Lung (tissue), 12 donors: ENCODE results near the gene HLA-DQB1. TPM values are rescaled to one million over a fixed set of nuclear protein-coding genes. Genes with fewer than 3 reads are reported as not detected.

Experiments
- ATAC-seq: fragments of 200-7000 bp; cut with Tn5 transposase; one replicate; pipeline ENCODE4 v1.9.1; 2020; ENCODE audit warnings: moderate number of reproducible peaks; ENCODE audit not compliant: insufficient read depth, low FRiP score
- DNase-seq, 3 donors: peaks; one replicate each; pipeline ENCODE4 v3.0.0-alpha.2; 2013 to 2017
- H3K27ac ChIP-seq, 2 donors: one replicate each; pipeline ENCODE4 v1.5.1; 2013; ENCODE audit warnings: mild to moderate bottlenecking in 2 of 2, moderate library complexity in 2 of 2, control low read depth in 1 of 2, inconsistent platforms in 1 of 2, low read depth in 1 of 2, low read length in 1 of 2
- H3K27me3 ChIP-seq, 3 donors: one replicate each; pipeline ENCODE4 v1.5.1; 2013; ENCODE audit warnings: low read length in 2 of 3; ENCODE audit not compliant: control insufficient read depth in 3 of 3, insufficient read depth in 3 of 3
- H3K36me3 ChIP-seq, 4 donors: one replicate each; pipeline ENCODE4 v1.5.1; 2013; ENCODE audit warnings: low read length in 4 of 4, mild to moderate bottlenecking in 1 of 4, moderate library complexity in 1 of 4; ENCODE audit not compliant: control insufficient read depth in 4 of 4, insufficient read depth in 4 of 4
- H3K4me1 ChIP-seq, 5 donors: one replicate each; pipeline ENCODE4 v1.5.1; 2013; ENCODE audit warnings: low read length in 5 of 5, mild to moderate bottlenecking in 2 of 5, moderate library complexity in 1 of 5; ENCODE audit not compliant: control insufficient read depth in 5 of 5, insufficient read depth in 5 of 5
- H3K4me3 ChIP-seq: one replicate; pipeline ENCODE4 v1.5.1; 2013; ENCODE audit warnings: mild to moderate bottlenecking, control low read depth, moderate library complexity
- H3K9ac ChIP-seq, 2 donors: one replicate each; pipeline ENCODE4 v1.5.1; 2013; ENCODE audit warnings: low read length in 2 of 2, control low read depth in 1 of 2; ENCODE audit not compliant: insufficient read depth in 1 of 2
- H3K9me3 ChIP-seq, 4 donors: one replicate each; pipeline ENCODE4 v1.5.1; 2013; ENCODE audit warnings: low read length in 3 of 4, mild to moderate bottlenecking in 1 of 4, moderate library complexity in 1 of 4; ENCODE audit not compliant: control insufficient read depth in 4 of 4, insufficient read depth in 3 of 4
- WGBS, 2 donors: extraction: QIAGEN DNeasy Blood & Tissue Kit; methylation state at CpG; one replicate each; pipeline ENCODE4 v1.1.7; 2013; 5-methylcytosine and 5-hydroxymethylcytosine counted together
- polyA plus RNA-seq, 2 donors: library from polyadenylated mRNA; stranded (reverse); fragments of 200-250 nt; gene quantifications; one replicate each; pipeline ENCODE4 v1.2.1, GENCODE V29; 2013
- total RNA-seq, 2 donors: library from RNA; depleted of rRNA in 1 of 2; stranded (reverse); fragments of >200 nt in 1 of 2; gene quantifications; one replicate each; pipeline ENCODE4 v1.2.1, GENCODE V29; 2014 to 2021
- TF ChIP-seq, protein P1 (sequence below): IDR thresholded peaks from 2 replicates; pipeline ENCODE4 v1.5.1; 2012; ENCODE audit warnings: mild to moderate bottlenecking; ENCODE audit errors: control extremely low read depth, extremely low read depth
- donor health status: control.
- donor health status: control.
- donor health status: Bipolar disorder and iron deficiency.
- donor health status: healthy.
- donor health status: DM: yes; HTN: yes; CAD: no.

Gene HLA-DQB1
- total and polyA plus RNA-seq, 4 donors = 4.1 to 1,148 (median 102) TPM

DNA sequence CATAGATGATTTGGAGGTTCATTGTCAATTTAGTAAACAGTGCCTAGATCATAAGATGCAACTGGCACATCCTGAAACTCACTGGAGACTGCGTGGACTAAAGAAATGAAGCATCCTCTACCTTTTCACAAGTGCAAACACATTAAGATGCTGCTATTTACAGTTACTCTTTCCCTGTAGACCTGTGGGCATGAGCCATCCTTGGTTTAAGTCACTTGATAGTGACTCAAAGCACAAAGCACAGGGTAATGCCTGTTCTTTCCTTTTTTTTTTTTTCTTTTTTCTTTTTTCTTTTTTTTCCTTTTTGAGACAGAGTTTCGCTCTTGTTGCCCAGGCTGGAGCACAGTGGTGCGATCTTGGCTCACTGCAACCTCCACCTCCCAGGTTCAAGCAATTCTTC is 39.2 kb downstream of the HLA-DQB1 start:
- no peak overlapping the region for H3K27ac ChIP-seq
- DNase-seq (no peak), ATAC-seq (no peak)
- H3K4me3 ChIP-seq = no peak overlapping the region
- no peaks in the 10 kb centered on the region for H3K9me3 ChIP-seq
- H3K27me3 ChIP-seq = no peaks in the 10 kb centered on the region
- no peak overlapping the region for H3K9ac ChIP-seq
- no peaks in the 10 kb centered on the region for H3K36me3 ChIP-seq
- TF ChIP-seq, protein P1, sequence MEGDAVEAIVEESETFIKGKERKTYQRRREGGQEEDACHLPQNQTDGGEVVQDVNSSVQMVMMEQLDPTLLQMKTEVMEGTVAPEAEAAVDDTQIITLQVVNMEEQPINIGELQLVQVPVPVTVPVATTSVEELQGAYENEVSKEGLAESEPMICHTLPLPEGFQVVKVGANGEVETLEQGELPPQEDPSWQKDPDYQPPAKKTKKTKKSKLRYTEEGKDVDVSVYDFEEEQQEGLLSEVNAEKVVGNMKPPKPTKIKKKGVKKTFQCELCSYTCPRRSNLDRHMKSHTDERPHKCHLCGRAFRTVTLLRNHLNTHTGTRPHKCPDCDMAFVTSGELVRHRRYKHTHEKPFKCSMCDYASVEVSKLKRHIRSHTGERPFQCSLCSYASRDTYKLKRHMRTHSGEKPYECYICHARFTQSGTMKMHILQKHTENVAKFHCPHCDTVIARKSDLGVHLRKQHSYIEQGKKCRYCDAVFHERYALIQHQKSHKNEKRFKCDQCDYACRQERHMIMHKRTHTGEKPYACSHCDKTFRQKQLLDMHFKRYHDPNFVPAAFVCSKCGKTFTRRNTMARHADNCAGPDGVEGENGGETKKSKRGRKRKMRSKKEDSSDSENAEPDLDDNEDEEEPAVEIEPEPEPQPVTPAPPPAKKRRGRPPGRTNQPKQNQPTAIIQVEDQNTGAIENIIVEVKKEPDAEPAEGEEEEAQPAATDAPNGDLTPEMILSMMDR = no peak
- 0% methylated on average over 1 of the region's 3 CpGs for WGBS, 2 donors
- H3K4me1 ChIP-seq = no peaks in the 10 kb centered on the region

- H3K27me3 ChIP-seq = no peaks in the 10 kb centered on the region
- DNase-seq = no peak
- no peak overlapping the region for H3K9ac ChIP-seq
- no peak overlapping the region for H3K4me3 ChIP-seq
- WGBS, 2 donors = 20 to 28% methylated on average over 5 of the region's 5 CpGs
- no peaks in the 10 kb centered on the region for H3K9me3 ChIP-seq
- no peak for ATAC-seq
- no peaks in the 10 kb centered on the region for H3K4me1 ChIP-seq
- no peaks in the 10 kb centered on the region for H3K36me3 ChIP-seq
- no peak overlapping the region for H3K27ac ChIP-seq
- TF ChIP-seq, protein P1 = no peak
These were observed 41.3 kb downstream of the HLA-DQB1 start for GRCh38 chr6:32625137-32625536.

DNA sequence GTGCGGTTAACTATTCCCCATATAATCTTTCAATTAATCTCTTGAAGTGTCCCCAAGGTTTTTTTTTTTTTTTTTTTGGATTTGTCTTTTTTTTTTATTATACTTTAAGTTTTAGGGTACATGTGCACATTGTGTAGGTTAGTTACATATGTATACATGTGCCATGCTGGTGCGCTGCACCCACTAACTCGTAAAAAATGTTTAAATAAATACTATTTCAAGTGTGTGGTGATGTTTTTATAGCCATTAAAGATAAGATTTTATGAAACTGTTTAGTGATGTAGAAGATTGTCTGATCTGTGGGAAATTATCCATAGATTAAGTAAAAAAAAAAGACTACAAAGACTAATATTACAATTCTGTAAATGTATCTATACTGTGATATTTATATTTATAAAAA is 41.9 kb downstream of the HLA-DQB1 start:
- 0% methylated on average over 1 of the region's 3 CpGs for WGBS, 2 donors
- no peak for ATAC-seq
- H3K9me3 ChIP-seq = no peaks in the 10 kb centered on the region

DNA sequence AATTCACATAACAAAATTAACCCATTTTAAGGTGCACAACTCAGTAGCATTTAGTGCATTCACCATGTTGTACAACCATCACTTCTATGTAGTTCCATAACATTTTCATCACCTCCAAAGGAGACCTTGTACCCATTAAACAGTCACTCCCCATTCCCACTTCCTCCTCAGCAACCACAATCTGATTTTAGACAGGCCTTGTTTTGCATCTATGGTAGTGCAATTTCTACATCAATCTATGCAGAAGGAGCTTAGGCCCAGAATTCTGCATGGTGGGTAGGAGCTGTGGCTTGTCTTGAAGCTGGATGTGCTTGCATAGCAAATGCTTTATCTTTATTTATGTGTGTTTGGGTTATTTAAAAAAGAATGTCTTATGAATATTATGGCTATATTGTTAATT is 42.8 kb downstream of the HLA-DQB1 start:
- Histone ChIP-seq H3K27ac (no peak overlapping the region), H3K36me3 (no peaks in the 10 kb centered on the region), H3K27me3 (no peaks in the 10 kb centered on the region), H3K9ac (no peak overlapping the region), H3K4me1 (no peaks in the 10 kb centered on the region), H3K9me3 (no peaks in the 10 kb centered on the region), H3K4me3 (no peak overlapping the region)
- no peak for ATAC-seq
- TF ChIP-seq, protein P1 = no peak
- DNase-seq = no peak

More for the DNA sequence above, 41.9 kb downstream of the HLA-DQB1 start:
- no peak overlapping the region for H3K9ac ChIP-seq
- H3K4me3 ChIP-seq = no peak overlapping the region
- DNase-seq = no peak
- TF ChIP-seq, protein P1 = no peak
- no peaks in the 10 kb centered on the region for H3K4me1 ChIP-seq
- H3K27ac ChIP-seq = no peak overlapping the region
- no peaks in the 10 kb centered on the region for H3K36me3 ChIP-seq
- H3K27me3 ChIP-seq = no peaks in the 10 kb centered on the region
